HepG2 (cell line): ENCODE results near the gene NOTCH4. TPM values are rescaled to one million over a fixed set of nuclear protein-coding genes. Genes with fewer than 3 reads are reported as not detected.
A peak's percentile ranks its signal among the peaks of the same experiment; 100 is the strongest.

ENCODE experiments used
- ADNP ChIP-seq: sonication (generic); formaldehyde crosslinking; IDR thresholded peaks from 2 replicates; pipeline ENCODE4 v1.4.0; 2020; ENCODE audit warnings: missing genetic modification reagents
- AHDC1 ChIP-seq: sonication (generic); formaldehyde crosslinking; IDR thresholded peaks from 2 replicates; pipeline ENCODE4 v1.5.1; 2020; ENCODE audit warnings: mild to moderate bottlenecking, missing genetic modification reagents, borderline replicate concordance
- HCFC1 ChIP-seq: fragments of 150-350 bp; IDR thresholded peaks from 2 replicates; pipeline ENCODE4 v1.6.1; 2014; ENCODE audit warnings: low read depth, low read length
- JUN ChIP-seq: sonication (generic); formaldehyde crosslinking; IDR thresholded peaks from 2 replicates; pipeline ENCODE4 v1.4.0; 2020; ENCODE audit warnings: mild to moderate bottlenecking, missing genetic modification reagents
- KDM6A ChIP-seq: IDR thresholded peaks from 2 replicates; pipeline ENCODE4 v1.6.1; 2016; ENCODE audit warnings: low read depth
- PHF8 ChIP-seq: sonication (generic); formaldehyde crosslinking; IDR thresholded peaks from 2 replicates; pipeline ENCODE4 v1.5.0; 2020; ENCODE audit warnings: missing genetic modification reagents
- SIN3A ChIP-seq: IDR thresholded peaks from 2 replicates; pipeline ENCODE4 v1.6.1; 2011; ENCODE audit warnings: low read depth, mild to moderate bottlenecking, control low read depth, low read length, borderline replicate concordance
- SIX1 ChIP-seq: sonication (generic); formaldehyde crosslinking; IDR thresholded peaks from 2 replicates; pipeline ENCODE4 v1.4.0; 2020; ENCODE audit warnings: missing genetic modification reagents, borderline replicate concordance
- SKI ChIP-seq: fragments of 450-650 bp; IDR thresholded peaks from one replicate; pipeline ENCODE4 v1.6.1; 2018; ENCODE audit warnings: mild to moderate bottlenecking; ENCODE audit not compliant: partially characterized antibody
- TFDP2 ChIP-seq: sonication (generic); formaldehyde crosslinking; IDR thresholded peaks from 2 replicates; pipeline ENCODE4 v1.4.0; 2020; ENCODE audit warnings: missing genetic modification reagents
- UBTF ChIP-seq: sonication (generic); formaldehyde crosslinking; IDR thresholded peaks from 2 replicates; pipeline ENCODE4 v1.4.0; 2020; ENCODE audit warnings: mild to moderate bottlenecking, missing genetic modification reagents
- ZBTB1 ChIP-seq: sonication (generic); formaldehyde crosslinking; IDR thresholded peaks from 2 replicates; pipeline ENCODE4 v1.4.0; 2020; ENCODE audit warnings: missing genetic modification reagents, borderline replicate concordance
- ZFX ChIP-seq: sonication (generic); formaldehyde crosslinking; IDR thresholded peaks from 2 replicates; pipeline ENCODE4 v1.4.0; 2020; ENCODE audit warnings: mild to moderate bottlenecking, low read depth, missing genetic modification reagents, moderate library complexity
- ZNF20 ChIP-seq: sonication (generic); formaldehyde crosslinking; IDR thresholded peaks from 2 replicates; pipeline ENCODE4 v1.4.0; 2020; ENCODE audit warnings: mild to moderate bottlenecking, moderate library complexity, missing genetic modification reagents
- ZNF556 ChIP-seq: sonication (generic); formaldehyde crosslinking; IDR thresholded peaks from 2 replicates; pipeline ENCODE4 v1.4.0; 2020; ENCODE audit warnings: mild to moderate bottlenecking, missing genetic modification reagents, borderline replicate concordance
- ZNF749 ChIP-seq: sonication (generic); formaldehyde crosslinking; IDR thresholded peaks from 2 replicates; pipeline ENCODE4 v1.8.0; 2022; ENCODE audit warnings: mild to moderate bottlenecking, missing genetic modification reagents, moderate library complexity, borderline replicate concordance
- ZNF841 ChIP-seq: sonication (generic); formaldehyde crosslinking; IDR thresholded peaks from 2 replicates; pipeline ENCODE4 v1.8.1; 2023; ENCODE audit warnings: missing genetic modification reagents, borderline replicate concordance
- ZSCAN31 ChIP-seq: sonication (generic); formaldehyde crosslinking; IDR thresholded peaks from 2 replicates; pipeline ENCODE4 v1.5.0; 2020; ENCODE audit warnings: low read depth, mild to moderate bottlenecking, missing genetic modification reagents
- ZZZ3 ChIP-seq: sonication (generic); formaldehyde crosslinking; IDR thresholded peaks from 2 replicates; pipeline ENCODE4 v1.4.0; 2020; ENCODE audit warnings: missing genetic modification reagents, mild to moderate bottlenecking, borderline replicate concordance
- polyA plus RNA-seq, 8 experiments: library from polyadenylated mRNA; depleted of rRNA in 3 of 8; stranded (reverse) in 7 of 8; unstranded in 1 of 8; fragments of >200 nt; fragmentation: Illumina TruSeq in 4 of 8; extraction: Trizol in 4 of 8; gene quantifications; 2 replicates each; pipeline versions ENCODE4 v1.2.1 to v1.2.3, GENCODE V29; 2011 to 2016; ENCODE audit warnings: low read depth in 4 of 8, missing spikeins in 1 of 8, mixed read lengths in 1 of 8; ENCODE audit not compliant: insufficient read depth in 1 of 8
- total RNA-seq, 5 experiments: library from RNA; depleted of rRNA; stranded (reverse); fragments of >200 nt; fragmentation: Illumina TruSeq; extraction: Trizol; gene quantifications; 2 replicates each; pipeline ENCODE4 v1.2.3, GENCODE V29; 2016; ENCODE audit warnings: low read depth in 1 of 5

Gene NOTCH4
- total and polyA plus RNA-seq, 2 of the 13 experiments (the other 11 are each of a cell fraction or from before 2014, with no cell fraction given): 0.51 to 0.83 TPM

GRCh38 chr6:32190054-32190851, 33.6 kb downstream of the NOTCH4 start, which contains the start of gene PBX2 (continued):
- TF ChIP-seq ADNP: no peak
- peak; percentile 77; the same call in 1 of the 2 replicates for TF ChIP-seq ZNF556 (CRISPR knock-in tag)
- TF ChIP-seq KDM6A (CRISPR knock-in tag): 0 out of 2 replicates have a peak, but pooled peaks have one; percentile 9
- TF ChIP-seq HCFC1: no peak
- 0 out of 2 replicates have a peak, but pooled peaks have one; percentile 33 for TF ChIP-seq PHF8
- no peak for TF ChIP-seq ZNF749 (CRISPR knock-in tag)
- TF ChIP-seq ZNF841: no peak
- TF ChIP-seq AHDC1 (CRISPR knock-in tag): no peak
- no peak; the same call in 1 of the 2 replicates for TF ChIP-seq SIN3A
- TF ChIP-seq TFDP2 (CRISPR knock-in tag): no peak
- peak; percentile 93 for TF ChIP-seq ZFX (CRISPR knock-in tag)
- TF ChIP-seq ZBTB1 (CRISPR knock-in tag): no peak
- TF ChIP-seq UBTF (CRISPR knock-in tag): peak; percentile 35; the same call in 1 of the 2 replicates
- TF ChIP-seq ZSCAN31 (CRISPR knock-in tag): 0 out of 2 replicates have a peak, but pooled peaks have one; percentile 49
- TF ChIP-seq SKI: no peak
- peak; percentile 41; the same call in 1 of the 2 replicates for TF ChIP-seq SIX1 (CRISPR knock-in tag)
- TF ChIP-seq JUN (CRISPR knock-in tag): no peak
- TF ChIP-seq ZZZ3 (CRISPR knock-in tag): 0 out of 2 replicates have a peak, but pooled peaks have one; percentile 44
- TF ChIP-seq ZNF20 (CRISPR knock-in tag): no peak
